Osteocyte (in vitro differentiated cells): ENCODE measurements around the gene UBN1. TPM values are rescaled to one million over a fixed set of nuclear protein-coding genes. Genes with fewer than 3 reads are reported as not detected.

Source experiments
- DNase-seq: peaks from one replicate; pipeline ENCODE4 v3.0.0; 2021; ENCODE audit warnings: mixed read lengths; ENCODE audit not compliant: unreplicated experiment; ENCODE audit errors: extremely low spot score
- H3K27ac Mint-ChIP-seq: one replicate; pipeline ENCODE4 v1.8.0; 2021; ENCODE audit warnings: mild to moderate bottlenecking, mixed read lengths; ENCODE audit not compliant: unreplicated experiment
- H3K27me3 Mint-ChIP-seq: one replicate; pipeline ENCODE4 v1.8.0; 2021; ENCODE audit warnings: mixed read lengths; ENCODE audit not compliant: unreplicated experiment
- H3K36me3 Mint-ChIP-seq: one replicate; pipeline ENCODE4 v1.8.0; 2021; ENCODE audit warnings: mixed read lengths; ENCODE audit not compliant: unreplicated experiment
- H3K4me1 Mint-ChIP-seq: one replicate; pipeline ENCODE4 v1.8.0; 2021; ENCODE audit warnings: mixed read lengths; ENCODE audit not compliant: unreplicated experiment
- H3K4me3 Mint-ChIP-seq: one replicate; pipeline ENCODE4 v1.8.0; 2021; ENCODE audit warnings: mild to moderate bottlenecking, moderate library complexity, mixed read lengths; ENCODE audit not compliant: unreplicated experiment
- H3K9me3 Mint-ChIP-seq: one replicate; pipeline ENCODE4 v1.8.0; 2021; ENCODE audit warnings: mixed read lengths; ENCODE audit not compliant: unreplicated experiment
- total RNA-seq: library from RNA; stranded (reverse); gene quantifications from 2 replicates; pipeline ENCODE4 v1.2.1, GENCODE V29; 2021
- TF ChIP-seq, protein P1 (sequence below): fragments of 200-600 bp; sonication (generic); IDR thresholded peaks from 2 replicates; pipeline ENCODE4 v1.5.0; 2021; ENCODE audit warnings: antibody characterized with exemption, mild to moderate bottlenecking, moderate library complexity

UBN1 gene
- total RNA-seq, 1 donor from 2014 or later = 50.8 TPM

GRCh38 chr16:4904942-4905615, 57.8 kb downstream of the UBN1 start:
- Mint-ChIP-seq H3K27me3 (peaks cover 11% of the 10 kb centered on the region), H3K4me1 (peaks cover 2% of the 10 kb centered on the region), H3K4me3 (no peak overlapping the region), H3K27ac (no peak overlapping the region), H3K36me3 (peaks cover 2% of the 10 kb centered on the region), H3K9me3 (no peaks in the 10 kb centered on the region)
- TF ChIP-seq, protein P1, sequence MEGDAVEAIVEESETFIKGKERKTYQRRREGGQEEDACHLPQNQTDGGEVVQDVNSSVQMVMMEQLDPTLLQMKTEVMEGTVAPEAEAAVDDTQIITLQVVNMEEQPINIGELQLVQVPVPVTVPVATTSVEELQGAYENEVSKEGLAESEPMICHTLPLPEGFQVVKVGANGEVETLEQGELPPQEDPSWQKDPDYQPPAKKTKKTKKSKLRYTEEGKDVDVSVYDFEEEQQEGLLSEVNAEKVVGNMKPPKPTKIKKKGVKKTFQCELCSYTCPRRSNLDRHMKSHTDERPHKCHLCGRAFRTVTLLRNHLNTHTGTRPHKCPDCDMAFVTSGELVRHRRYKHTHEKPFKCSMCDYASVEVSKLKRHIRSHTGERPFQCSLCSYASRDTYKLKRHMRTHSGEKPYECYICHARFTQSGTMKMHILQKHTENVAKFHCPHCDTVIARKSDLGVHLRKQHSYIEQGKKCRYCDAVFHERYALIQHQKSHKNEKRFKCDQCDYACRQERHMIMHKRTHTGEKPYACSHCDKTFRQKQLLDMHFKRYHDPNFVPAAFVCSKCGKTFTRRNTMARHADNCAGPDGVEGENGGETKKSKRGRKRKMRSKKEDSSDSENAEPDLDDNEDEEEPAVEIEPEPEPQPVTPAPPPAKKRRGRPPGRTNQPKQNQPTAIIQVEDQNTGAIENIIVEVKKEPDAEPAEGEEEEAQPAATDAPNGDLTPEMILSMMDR = no peak
- no peak for DNase-seq

GRCh38 chr16:4908854-4909401, 61.6 kb downstream of the UBN1 start:
- Mint-ChIP-seq H3K27ac (no peak overlapping the region), H3K4me3 (no peak overlapping the region), H3K4me1 (peaks cover 12% of the 10 kb centered on the region), H3K27me3 (peaks cover 8% of the 10 kb centered on the region), H3K9me3 (no peaks in the 10 kb centered on the region), H3K36me3 (no peaks in the 10 kb centered on the region)
- no peak for DNase-seq
- TF ChIP-seq, protein P1 = no peak

- no peak for DNase-seq
- H3K4me1 Mint-ChIP-seq = peaks cover 13% of the 10 kb centered on the region
Measured at GRCh38 chr16:4909825-4910224, 62.5 kb downstream of the UBN1 start.

GRCh38 chr16:4910828-4911227, 63.5 kb downstream of the UBN1 start:
- TF ChIP-seq, protein P1 = no peak
- DNase-seq = no peak
- no peaks in the 10 kb centered on the region for H3K27me3 Mint-ChIP-seq
- H3K4me3 Mint-ChIP-seq = no peak overlapping the region
- no peak overlapping the region for H3K27ac Mint-ChIP-seq
- H3K4me1 Mint-ChIP-seq = peaks cover 22% of the 10 kb centered on the region
- H3K36me3 Mint-ChIP-seq = no peaks in the 10 kb centered on the region
- no peaks in the 10 kb centered on the region for H3K9me3 Mint-ChIP-seq

More at GRCh38 chr16:4909825-4910224, 62.5 kb downstream of the UBN1 start:
- Mint-ChIP-seq H3K27me3 (no peaks in the 10 kb centered on the region), H3K36me3 (no peaks in the 10 kb centered on the region), H3K27ac (no peak overlapping the region), H3K4me3 (no peak overlapping the region), H3K9me3 (no peaks in the 10 kb centered on the region)
- TF ChIP-seq, protein P1 = no peak

- Mint-ChIP-seq H3K4me1 (peaks cover 29% of the 10 kb centered on the region), H3K36me3 (no peaks in the 10 kb centered on the region), H3K27me3 (no peaks in the 10 kb centered on the region), H3K4me3 (no peak overlapping the region), H3K27ac (no peak overlapping the region), H3K9me3 (no peaks in the 10 kb centered on the region)
- TF ChIP-seq, protein P1 = no peak
- DNase-seq = no peak
Measured at GRCh38 chr16:4911970-4912386, 64.7 kb downstream of the UBN1 start.
